Measurements from ENCODE around the gene C10orf143.
A peak's percentile ranks its signal among the peaks of the same experiment; 100 is the strongest.

C10orf143 gene

DNA sequence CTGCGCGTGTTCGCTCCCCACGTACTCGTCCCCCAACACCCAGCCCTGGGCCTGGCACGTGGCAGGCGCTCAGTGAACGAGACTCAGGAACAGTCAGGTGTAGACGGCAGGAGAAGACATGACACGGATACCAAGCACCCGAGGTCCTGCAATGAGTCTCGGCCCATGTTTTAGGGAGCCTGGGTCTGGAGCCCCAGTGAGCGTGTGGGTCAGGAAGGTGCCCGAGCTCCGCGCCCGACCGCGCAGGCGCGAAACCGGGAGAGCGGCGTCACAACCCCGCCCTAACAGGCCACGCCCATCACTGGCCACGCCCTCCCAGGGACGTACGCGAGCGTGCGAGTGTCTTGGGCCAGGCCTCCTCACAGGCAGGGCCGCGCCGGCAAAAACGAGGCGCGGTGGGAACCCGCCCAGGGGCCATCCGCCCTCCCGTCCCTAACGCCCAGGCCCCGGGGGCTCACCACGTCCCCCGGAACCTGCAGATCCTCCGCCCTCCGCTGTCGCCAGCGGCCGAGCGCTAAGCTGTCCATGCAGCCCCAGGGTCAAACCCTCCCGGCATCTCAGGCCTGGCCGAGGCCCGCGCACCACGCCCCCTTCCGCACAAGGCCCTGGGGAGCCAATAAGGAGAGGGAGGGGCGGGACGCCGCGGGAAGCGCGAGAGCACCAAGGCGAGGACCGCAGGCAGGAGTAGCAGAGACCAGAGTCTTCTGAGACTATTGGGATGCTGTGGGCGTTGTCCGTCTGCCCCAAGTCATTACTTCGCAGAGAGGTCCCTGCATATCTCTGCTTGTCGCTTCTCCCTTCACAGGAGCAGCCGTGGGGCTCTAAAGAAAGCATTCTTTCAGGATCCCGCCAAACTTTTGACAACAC lies at the start of gene C10orf143:
Gene C10orf143 (minus strand): TSS at position 585 of the 867 bp plus-strand sequence. CDS start 58 bp downstream, at position 527.
- peaks cover 17% of the 10 kb centered on the region; the same call in 1 of the 2 replicates for H3K79me2 ChIP-seq (ENCODE audit: insufficient read depth, low read length)
- H2AFZ ChIP-seq (ENCODE audit: low read depth, low read length, severe bottlenecking): peak within 1 kb of the TSS; percentile 73
- H4K20me1 ChIP-seq (ENCODE audit: low read depth, low read length): no peaks in the 10 kb centered on the region; the same call in 1 of the 2 replicates
- H3K27me3 ChIP-seq (ENCODE audit: low read length): no peaks in the 10 kb centered on the region
- H3K27ac ChIP-seq (ENCODE audit: low read depth, low read length): peak within 1 kb of the TSS; percentile 70
- peak within 1 kb of the TSS; percentile 80 for H3K4me2 ChIP-seq (ENCODE audit: low read depth, low read length, poor library complexity, severe bottlenecking)
- H3F3A ChIP-seq (ENCODE audit: insufficient read depth): no peaks in the 10 kb centered on the region
- TF ChIP-seq, protein P1, sequence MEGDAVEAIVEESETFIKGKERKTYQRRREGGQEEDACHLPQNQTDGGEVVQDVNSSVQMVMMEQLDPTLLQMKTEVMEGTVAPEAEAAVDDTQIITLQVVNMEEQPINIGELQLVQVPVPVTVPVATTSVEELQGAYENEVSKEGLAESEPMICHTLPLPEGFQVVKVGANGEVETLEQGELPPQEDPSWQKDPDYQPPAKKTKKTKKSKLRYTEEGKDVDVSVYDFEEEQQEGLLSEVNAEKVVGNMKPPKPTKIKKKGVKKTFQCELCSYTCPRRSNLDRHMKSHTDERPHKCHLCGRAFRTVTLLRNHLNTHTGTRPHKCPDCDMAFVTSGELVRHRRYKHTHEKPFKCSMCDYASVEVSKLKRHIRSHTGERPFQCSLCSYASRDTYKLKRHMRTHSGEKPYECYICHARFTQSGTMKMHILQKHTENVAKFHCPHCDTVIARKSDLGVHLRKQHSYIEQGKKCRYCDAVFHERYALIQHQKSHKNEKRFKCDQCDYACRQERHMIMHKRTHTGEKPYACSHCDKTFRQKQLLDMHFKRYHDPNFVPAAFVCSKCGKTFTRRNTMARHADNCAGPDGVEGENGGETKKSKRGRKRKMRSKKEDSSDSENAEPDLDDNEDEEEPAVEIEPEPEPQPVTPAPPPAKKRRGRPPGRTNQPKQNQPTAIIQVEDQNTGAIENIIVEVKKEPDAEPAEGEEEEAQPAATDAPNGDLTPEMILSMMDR (IDR thresholded peaks at IDR 0.05; ENCODE audit: insufficient read depth, low read length, poor library complexity, severe bottlenecking): no peak
- no peak for TF ChIP-seq EZH2phosphoT487 (conservative IDR thresholded peaks at IDR 0.05; ENCODE audit: low read length)
- peak within 1 kb of the TSS; percentile 84 for H3K9ac ChIP-seq (ENCODE audit: low read length)
- H3K36me3 ChIP-seq (ENCODE audit: low read length): no peaks in the 10 kb centered on the region
- no peaks in the 10 kb centered on the region for H3K9me2 ChIP-seq (replicated peaks; ENCODE audit: insufficient read depth, low read length)
- H3K9me3 ChIP-seq (ENCODE audit: insufficient read depth, low read length): no peaks in the 10 kb centered on the region
- peak within 1 kb of the TSS; percentile 79 for H3K4me3 ChIP-seq (ENCODE audit: insufficient read depth, low read length, poor library complexity, severe bottlenecking)

DNA sequence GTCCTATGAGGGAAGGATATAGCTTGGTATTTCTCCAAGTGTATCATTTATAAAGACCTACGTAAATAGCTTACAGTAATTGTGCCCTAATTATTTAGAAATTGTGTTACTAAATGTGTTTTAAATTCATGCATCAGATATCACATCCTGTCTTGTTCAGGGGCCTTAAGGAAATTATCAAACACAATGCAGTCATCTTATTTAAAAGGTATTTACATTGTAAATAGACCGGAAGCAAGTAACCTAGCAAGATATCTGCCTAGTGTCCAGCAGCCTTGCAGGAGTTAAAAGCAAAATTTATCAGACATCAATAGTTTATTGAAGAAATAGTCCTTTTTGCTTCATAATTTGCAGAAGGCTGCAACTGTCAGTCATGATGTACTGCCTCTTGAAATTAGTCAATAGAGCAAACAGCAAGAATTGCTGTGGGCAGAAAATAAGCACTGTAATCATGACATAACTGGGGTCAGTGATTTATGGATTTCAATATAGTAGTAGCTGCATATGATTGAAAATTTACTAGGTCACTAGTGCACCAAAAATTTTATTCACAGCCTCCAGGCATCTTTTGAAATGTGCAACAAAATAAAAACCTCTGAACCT lies 48.7 kb upstream of the C10orf143 start:
- peaks cover 4% of the 10 kb centered on the region; the same call in 1 of the 2 replicates for H4K20me1 ChIP-seq (ENCODE audit: low read depth, low read length)

DNA sequence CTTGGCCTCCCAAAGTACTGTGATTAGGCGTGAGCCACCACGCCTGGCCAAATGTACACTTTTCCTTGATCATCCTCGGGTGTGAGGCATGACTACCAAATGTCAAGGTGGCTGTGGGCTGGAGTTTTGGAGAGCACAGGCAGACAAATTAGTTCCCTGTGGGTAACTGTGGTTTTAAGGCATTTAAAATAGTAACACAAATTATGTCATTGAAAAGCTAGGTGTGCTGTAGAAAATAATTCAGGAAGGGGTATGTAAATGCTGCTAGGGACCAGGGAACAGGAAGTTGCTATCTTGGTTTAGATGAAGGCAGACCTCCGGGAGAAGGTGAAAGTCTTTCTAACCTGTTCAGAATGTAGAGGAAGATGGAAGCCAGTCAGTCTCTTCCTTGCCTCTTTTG lies 35.4 kb upstream of the C10orf143 start:
- no peaks in the 10 kb centered on the region for H3K27me3 ChIP-seq (ENCODE audit: low read length)
- H3F3A ChIP-seq (ENCODE audit: insufficient read depth): no peaks in the 10 kb centered on the region
- peaks cover 94% of the 10 kb centered on the region for H3K79me2 ChIP-seq (ENCODE audit: insufficient read depth, low read length)
- no peak overlapping the region for H3K4me3 ChIP-seq (ENCODE audit: insufficient read depth, low read length, poor library complexity, severe bottlenecking)
- H3K9ac ChIP-seq (ENCODE audit: low read length): no peak overlapping the region
- no peak overlapping the region for H3K27ac ChIP-seq (ENCODE audit: low read depth, low read length)
- no peaks in the 10 kb centered on the region for H3K9me3 ChIP-seq (ENCODE audit: insufficient read depth, low read length)
- H3K9me2 ChIP-seq (replicated peaks; ENCODE audit: insufficient read depth, low read length): no peaks in the 10 kb centered on the region
- no peak overlapping the region for H2AFZ ChIP-seq (ENCODE audit: low read depth, low read length, severe bottlenecking)
- H3K4me2 ChIP-seq (ENCODE audit: low read depth, low read length, poor library complexity, severe bottlenecking): no peak overlapping the region
- no peak for TF ChIP-seq EZH2phosphoT487 (conservative IDR thresholded peaks at IDR 0.05; ENCODE audit: low read length)
- TF ChIP-seq, protein P1 (IDR thresholded peaks at IDR 0.05; ENCODE audit: insufficient read depth, low read length, poor library complexity, severe bottlenecking): no peak
- peaks cover 12% of the 10 kb centered on the region; the same call in 1 of the 2 replicates for H3K36me3 ChIP-seq (ENCODE audit: low read length)
- no peaks in the 10 kb centered on the region for H4K20me1 ChIP-seq (ENCODE audit: low read depth, low read length)

More for the DNA sequence above, 48.7 kb upstream of the C10orf143 start:
- no peak overlapping the region for H2AFZ ChIP-seq (ENCODE audit: low read depth, low read length, severe bottlenecking)
- H3F3A ChIP-seq (ENCODE audit: insufficient read depth): no peaks in the 10 kb centered on the region
- peaks cover 14% of the 10 kb centered on the region for H3K36me3 ChIP-seq (ENCODE audit: low read length)
- H3K79me2 ChIP-seq (ENCODE audit: insufficient read depth, low read length): peaks cover 48% of the 10 kb centered on the region
- H3K9me3 ChIP-seq (ENCODE audit: insufficient read depth, low read length): no peaks in the 10 kb centered on the region
- no peak overlapping the region for H3K4me3 ChIP-seq (ENCODE audit: insufficient read depth, low read length, poor library complexity, severe bottlenecking)
- H3K9ac ChIP-seq (ENCODE audit: low read length): no peak overlapping the region
- H3K4me2 ChIP-seq (ENCODE audit: low read depth, low read length, poor library complexity, severe bottlenecking): no peak overlapping the region
- H3K9me2 ChIP-seq (replicated peaks; ENCODE audit: insufficient read depth, low read length): no peaks in the 10 kb centered on the region
- no peaks in the 10 kb centered on the region for H3K27me3 ChIP-seq (ENCODE audit: low read length)
- H3K27ac ChIP-seq (ENCODE audit: low read depth, low read length): no peak overlapping the region
- TF ChIP-seq EZH2phosphoT487 (conservative IDR thresholded peaks at IDR 0.05; ENCODE audit: low read length): no peak
- TF ChIP-seq, protein P1 (IDR thresholded peaks at IDR 0.05; ENCODE audit: insufficient read depth, low read length, poor library complexity, severe bottlenecking): no peak
